Lower leg skin (tissue), 4 donors: ENCODE data around the gene PLCG2. TPM values are rescaled to one million over a fixed set of nuclear protein-coding genes. Genes with fewer than 3 reads are reported as not detected.

ENCODE experiments used
- DNase-seq, 2 donors: peaks; one replicate each; pipeline ENCODE4 v3.0.0-alpha.2; 2019; ENCODE audit warnings: low spot score in 2 of 2
- H3K4me3 ChIP-seq: fragments of 200-600 bp; sonication (generic); 2 replicates; pipeline ENCODE4 v1.5.1; 2017; ENCODE audit warnings: mild to moderate bottlenecking, low read depth; ENCODE audit not compliant: poor library complexity, severe bottlenecking
- CTCF ChIP-seq, 3 donors: fragments of 450-650 bp; IDR thresholded peaks; one replicate each; pipeline ENCODE4 v1.5.1; 2016; ENCODE audit warnings: antibody characterized with exemption in 3 of 3, mild to moderate bottlenecking in 3 of 3, moderate library complexity in 2 of 3
- POLR2A ChIP-seq, 2 donors: fragments of 450-650 bp; IDR thresholded peaks; one replicate each; pipeline ENCODE4 v1.6.1; 2016 to 2017; ENCODE audit warnings: antibody characterized with exemption in 2 of 2, mild to moderate bottlenecking in 1 of 2, moderate library complexity in 1 of 2
- WGBS, 2 donors: methylation state at CpG; one replicate each; pipeline ENCODE4 v1.1.5; 2018; 5-methylcytosine and 5-hydroxymethylcytosine counted together
- intact Hi-C: fragments of 100-400 bp; cut with DNase I; formaldehyde crosslinking; loops from one replicate; pipeline ENCODE4 v1.15.0; 2023; ENCODE audit warnings: low total_unique reads
- total RNA-seq, 4 donors: library from RNA; depleted of rRNA; stranded (reverse); fragments of >200 nt; gene quantifications; one replicate each; pipeline ENCODE4 v1.1.0, GENCODE V29; 2016

Gene PLCG2
- total RNA-seq, 4 donors from 2014 or later, result 7.0 to 14.1 (median 10.2) TPM

DNA sequence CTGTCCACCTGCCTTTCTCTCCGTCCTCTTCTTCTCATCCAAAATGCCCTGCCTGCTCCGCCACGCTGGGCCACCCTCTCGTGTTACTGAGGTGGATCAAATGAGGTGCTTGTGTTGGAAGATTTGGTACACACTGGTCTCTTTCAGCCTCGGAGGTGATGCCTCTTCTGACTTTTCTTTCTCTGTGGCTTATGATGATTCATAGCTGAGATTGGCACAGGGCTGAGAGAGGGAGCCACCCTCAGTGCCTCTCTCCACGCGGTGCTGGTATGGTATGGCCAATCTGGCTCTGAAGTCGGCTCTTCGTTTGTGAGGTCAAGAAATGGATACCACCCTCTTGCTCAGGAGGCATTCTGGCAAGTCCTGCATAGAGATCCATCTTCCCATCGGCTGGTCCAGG lies 82.4 kb downstream of the PLCG2 start:
- intact Hi-C loops, result no loop called here
- 61 to 69% methylated on average over 10 of the region's 10 CpGs for WGBS, 2 donors
- H3K4me3 ChIP-seq, result no peak overlapping the region
- DNase-seq, result no peak
- TF ChIP-seq POLR2A (IDR thresholded peaks at IDR 0.05) (no peak), CTCF (IDR thresholded peaks at IDR 0.05) (no peak)

- H3K4me3 ChIP-seq, result no peak overlapping the region
- no peak for TF ChIP-seq CTCF (IDR thresholded peaks at IDR 0.05)
- no peak for TF ChIP-seq POLR2A (IDR thresholded peaks at IDR 0.05)
- DNase-seq, result peak in 1 of 2 donors; percentile 46
- WGBS, 2 donors, result 57 to 59% methylated on average over 7 of the region's 7 CpGs
- intact Hi-C loops, result no loop called here
Observed at GRCh38 chr16:81861915-81862314, 82.8 kb downstream of the PLCG2 start.

- no peak overlapping the region for H3K4me3 ChIP-seq
- no peak for DNase-seq
- intact Hi-C loops, result no loop called here
- TF ChIP-seq POLR2A (IDR thresholded peaks at IDR 0.05), result no peak
- 64 to 75% methylated on average over 8 of the region's 8 CpGs for WGBS, 2 donors
Observed at GRCh38 chr16:81863630-81864352, 84.7 kb downstream of the PLCG2 start.

DNA sequence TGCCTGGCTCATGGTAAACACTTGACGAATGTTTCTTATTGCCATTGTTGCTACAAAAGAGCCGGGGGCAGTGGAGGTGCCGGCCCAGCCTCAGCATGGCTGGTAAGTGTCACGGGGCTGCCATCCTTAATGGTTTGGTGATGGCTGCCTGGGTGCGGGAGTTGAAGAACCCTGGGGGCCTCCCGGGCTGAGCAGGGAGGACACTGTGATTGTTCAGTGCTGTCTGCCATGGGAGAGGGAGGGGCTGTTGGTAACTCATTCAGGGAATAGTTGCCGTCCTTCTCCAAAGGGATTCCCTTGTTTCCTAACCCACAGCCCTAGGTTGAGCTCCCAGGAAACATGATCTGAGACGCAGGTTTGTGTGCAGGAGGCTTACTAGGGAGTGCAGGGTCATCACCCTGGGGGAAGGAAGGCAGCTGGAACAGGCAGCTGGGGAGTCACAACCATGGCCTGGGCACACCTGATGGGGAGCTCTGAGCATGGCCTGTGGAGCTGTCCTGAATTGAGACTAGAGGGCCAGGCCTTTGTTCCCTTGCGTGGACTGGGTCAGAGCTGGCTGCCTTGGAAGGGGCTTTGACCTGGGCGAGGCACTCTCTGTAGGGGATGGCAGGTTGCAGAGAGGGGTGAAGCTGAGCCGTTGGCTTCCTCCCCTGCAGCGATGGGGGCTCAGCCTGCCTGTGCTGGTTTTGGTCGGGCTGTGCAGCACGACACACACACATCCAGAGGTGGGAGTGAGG lies 85.7 kb downstream of the PLCG2 start:
- no peak overlapping the region for H3K4me3 ChIP-seq
- WGBS, 2 donors, result 67 to 73% methylated on average over 13 to 14 of the region's 14 CpGs
- DNase-seq, result no peak
- TF ChIP-seq POLR2A (IDR thresholded peaks at IDR 0.05) (no peak), CTCF (IDR thresholded peaks at IDR 0.05) (no peak)
- intact Hi-C loops, result no loop called here

DNA sequence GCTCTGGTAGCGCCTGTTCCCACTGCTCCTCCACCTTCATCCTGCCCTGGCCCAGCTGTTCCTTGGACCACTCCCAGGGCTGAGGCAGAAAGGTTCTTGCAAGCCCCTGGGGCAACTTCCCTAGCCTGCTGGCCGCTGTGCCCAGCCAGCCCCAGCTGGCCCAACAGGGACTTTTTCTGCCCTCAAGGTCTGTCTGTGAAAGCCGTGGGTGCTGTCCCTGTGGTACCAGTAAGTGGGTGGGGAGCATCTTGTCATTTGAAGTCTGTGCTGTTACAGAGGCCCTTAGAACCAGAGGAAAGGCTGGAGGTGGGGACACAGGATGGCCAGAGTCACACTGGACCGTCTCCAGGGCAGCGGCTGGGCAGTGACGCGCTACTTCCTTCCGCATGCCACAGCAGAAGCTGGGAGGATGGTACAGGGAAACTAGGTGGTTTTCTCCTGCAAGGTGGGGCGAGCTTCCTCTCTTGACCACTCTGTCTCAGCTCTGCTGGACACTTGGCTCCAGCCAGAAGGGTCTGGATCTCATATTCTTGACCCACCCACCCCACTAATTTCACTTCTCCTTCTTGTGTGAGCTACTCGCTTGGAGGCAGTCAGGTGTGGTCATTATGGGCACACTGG lies 87.8 kb downstream of the PLCG2 start:
- DNase-seq, result peak in 1 of 2 donors; percentile 49
- H3K4me3 ChIP-seq, result no peak overlapping the region
- TF ChIP-seq CTCF (IDR thresholded peaks at IDR 0.05), result no peak
- no peak for TF ChIP-seq POLR2A (IDR thresholded peaks at IDR 0.05)
- intact Hi-C loops, result no loop called here
- WGBS, 2 donors, result 59 to 63% methylated on average over 8 to 10 of the region's 10 CpGs
